ENCODE measurements around the gene PDGFC. TPM values are rescaled to one million over a fixed set of nuclear protein-coding genes. Genes with fewer than 3 reads are reported as not detected.

Gene PDGFC
- total RNA-seq, 1 donor from 2014 or later, result 82.5 TPM

DNA sequence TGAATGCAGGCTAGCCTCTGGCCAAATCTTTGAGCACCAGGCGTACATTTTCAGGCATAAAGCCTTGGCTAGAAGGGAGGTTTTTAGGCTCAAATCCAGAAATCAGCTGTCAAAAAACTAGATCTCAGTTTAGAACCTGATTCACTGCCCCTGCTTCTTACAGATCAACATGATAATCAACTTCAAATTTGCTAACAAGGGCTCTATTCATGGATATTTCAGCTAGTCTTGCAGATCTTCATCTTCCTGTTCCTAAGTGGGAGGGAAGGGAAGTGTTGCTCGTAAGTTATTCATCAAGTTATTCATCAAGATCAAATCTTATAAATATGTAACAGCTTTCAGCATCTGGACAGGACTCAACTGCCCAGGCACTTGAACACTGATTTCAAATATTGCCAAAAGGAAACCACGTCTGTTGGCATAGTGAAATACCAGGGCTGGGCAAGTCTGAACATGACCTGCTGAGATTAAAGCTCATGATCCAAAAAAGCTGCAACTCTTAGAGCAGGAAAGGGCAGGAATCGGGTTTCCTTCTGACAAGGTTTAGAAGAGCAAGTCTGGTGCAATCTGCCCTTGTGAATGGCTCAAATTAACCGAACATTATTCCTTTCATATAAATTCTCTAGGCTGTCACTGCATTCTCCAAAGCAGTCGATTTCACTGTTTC is 200.3 kb downstream of the PDGFC start:
- Histone ChIP-seq H3K36me3 (ENCODE audit: control insufficient read depth, insufficient read depth, low read length) (no peaks in the 10 kb centered on the region), H3K4me3 (ENCODE audit: low read depth, low read length) (no peak overlapping the region), H3K27me3 (ENCODE audit: control insufficient read depth, insufficient read depth, low read length) (no peaks in the 10 kb centered on the region)
- TF ChIP-seq, protein P1, sequence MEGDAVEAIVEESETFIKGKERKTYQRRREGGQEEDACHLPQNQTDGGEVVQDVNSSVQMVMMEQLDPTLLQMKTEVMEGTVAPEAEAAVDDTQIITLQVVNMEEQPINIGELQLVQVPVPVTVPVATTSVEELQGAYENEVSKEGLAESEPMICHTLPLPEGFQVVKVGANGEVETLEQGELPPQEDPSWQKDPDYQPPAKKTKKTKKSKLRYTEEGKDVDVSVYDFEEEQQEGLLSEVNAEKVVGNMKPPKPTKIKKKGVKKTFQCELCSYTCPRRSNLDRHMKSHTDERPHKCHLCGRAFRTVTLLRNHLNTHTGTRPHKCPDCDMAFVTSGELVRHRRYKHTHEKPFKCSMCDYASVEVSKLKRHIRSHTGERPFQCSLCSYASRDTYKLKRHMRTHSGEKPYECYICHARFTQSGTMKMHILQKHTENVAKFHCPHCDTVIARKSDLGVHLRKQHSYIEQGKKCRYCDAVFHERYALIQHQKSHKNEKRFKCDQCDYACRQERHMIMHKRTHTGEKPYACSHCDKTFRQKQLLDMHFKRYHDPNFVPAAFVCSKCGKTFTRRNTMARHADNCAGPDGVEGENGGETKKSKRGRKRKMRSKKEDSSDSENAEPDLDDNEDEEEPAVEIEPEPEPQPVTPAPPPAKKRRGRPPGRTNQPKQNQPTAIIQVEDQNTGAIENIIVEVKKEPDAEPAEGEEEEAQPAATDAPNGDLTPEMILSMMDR (IDR thresholded peaks at IDR 0.05; ENCODE audit: insufficient read depth, low read length, poor library complexity, severe bottlenecking), result no peak
- peak; percentile 55 for DNase-seq (ENCODE audit: low read depth)

DNA sequence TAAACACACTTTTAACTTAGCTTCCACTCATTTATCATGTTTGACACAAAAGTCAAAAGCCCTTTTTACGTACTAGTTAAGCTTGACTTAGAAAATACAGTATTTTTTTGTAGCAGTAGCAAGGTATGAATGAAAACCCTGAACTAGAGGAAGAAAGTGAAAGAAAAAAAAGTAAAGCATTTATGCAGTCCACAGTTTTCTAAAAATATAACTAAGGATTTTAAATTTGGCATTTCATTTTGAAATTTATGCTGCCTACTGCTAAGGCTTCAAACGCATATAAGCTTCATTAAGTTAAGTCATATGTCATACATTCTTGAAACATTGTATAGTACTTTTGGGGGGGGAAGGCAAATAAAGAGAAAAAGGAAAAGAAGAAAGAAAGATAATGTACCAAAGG is 201.5 kb downstream of the PDGFC start:
- Histone ChIP-seq H3K36me3 (ENCODE audit: control insufficient read depth, insufficient read depth, low read length) (no peaks in the 10 kb centered on the region), H3K27me3 (ENCODE audit: control insufficient read depth, insufficient read depth, low read length) (no peaks in the 10 kb centered on the region), H3K4me3 (ENCODE audit: low read depth, low read length) (no peak overlapping the region)
- TF ChIP-seq, protein P1 (IDR thresholded peaks at IDR 0.05; ENCODE audit: insufficient read depth, low read length, poor library complexity, severe bottlenecking), result no peak
- no peak for DNase-seq (ENCODE audit: low read depth)

DNA sequence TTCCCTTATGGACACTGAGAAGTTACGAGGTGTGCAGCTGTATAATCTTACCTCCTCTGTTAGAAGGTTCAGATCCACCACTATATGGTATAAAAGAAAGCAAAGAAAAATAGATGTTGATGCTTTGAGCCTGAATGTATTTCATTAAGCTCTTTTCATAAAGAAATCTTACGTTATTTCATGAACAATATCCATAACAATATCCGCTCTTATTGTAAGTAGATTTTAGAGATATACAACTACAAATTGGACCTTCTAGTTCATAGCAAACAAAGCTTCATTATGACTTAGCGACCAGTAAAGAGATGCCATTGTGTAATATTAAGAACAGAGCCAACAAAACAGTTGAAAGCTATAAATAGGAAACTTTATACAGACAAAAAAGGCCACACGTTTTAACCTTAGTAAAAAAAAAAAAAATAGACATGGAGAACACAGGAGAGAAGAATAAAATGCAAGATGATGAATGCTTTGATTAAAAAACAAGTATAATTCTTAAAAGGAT is 203.6 kb downstream of the PDGFC start:
- no peaks in the 10 kb centered on the region for H3K27me3 ChIP-seq (ENCODE audit: control insufficient read depth, insufficient read depth, low read length)
- no peak for DNase-seq (ENCODE audit: low read depth)
- peaks cover under 1% of the 10 kb centered on the region for H3K36me3 ChIP-seq (ENCODE audit: control insufficient read depth, insufficient read depth, low read length)
- TF ChIP-seq, protein P1 (IDR thresholded peaks at IDR 0.05; ENCODE audit: insufficient read depth, low read length, poor library complexity, severe bottlenecking), result no peak
- no peak overlapping the region for H3K4me3 ChIP-seq (ENCODE audit: low read depth, low read length)

DNA sequence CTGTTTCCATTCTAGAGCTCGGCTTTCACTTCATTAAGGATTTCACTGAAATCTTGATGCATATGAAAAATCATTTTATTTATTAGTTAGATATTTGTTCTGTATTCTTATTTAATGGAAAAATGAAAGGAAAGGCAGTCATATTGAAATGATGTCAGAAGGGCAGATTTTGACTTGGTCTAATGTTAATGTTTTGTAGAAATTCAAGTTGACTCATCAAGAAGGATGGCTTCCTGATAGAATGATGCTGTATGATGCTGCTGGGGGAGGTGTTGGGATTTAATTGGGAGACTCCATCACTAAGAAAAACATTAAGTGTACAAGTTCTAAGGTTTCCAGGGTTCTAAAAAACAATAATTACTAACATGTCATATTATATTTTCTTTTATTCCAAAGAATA is 204.8 kb downstream of the PDGFC start:
- no peaks in the 10 kb centered on the region for H3K27me3 ChIP-seq (ENCODE audit: control insufficient read depth, insufficient read depth, low read length)
- TF ChIP-seq, protein P1 (IDR thresholded peaks at IDR 0.05; ENCODE audit: insufficient read depth, low read length, poor library complexity, severe bottlenecking), result no peak
- no peak overlapping the region for H3K4me3 ChIP-seq (ENCODE audit: low read depth, low read length)
- no peak for DNase-seq (ENCODE audit: low read depth)
- peaks cover 2% of the 10 kb centered on the region for H3K36me3 ChIP-seq (ENCODE audit: control insufficient read depth, insufficient read depth, low read length)

DNA sequence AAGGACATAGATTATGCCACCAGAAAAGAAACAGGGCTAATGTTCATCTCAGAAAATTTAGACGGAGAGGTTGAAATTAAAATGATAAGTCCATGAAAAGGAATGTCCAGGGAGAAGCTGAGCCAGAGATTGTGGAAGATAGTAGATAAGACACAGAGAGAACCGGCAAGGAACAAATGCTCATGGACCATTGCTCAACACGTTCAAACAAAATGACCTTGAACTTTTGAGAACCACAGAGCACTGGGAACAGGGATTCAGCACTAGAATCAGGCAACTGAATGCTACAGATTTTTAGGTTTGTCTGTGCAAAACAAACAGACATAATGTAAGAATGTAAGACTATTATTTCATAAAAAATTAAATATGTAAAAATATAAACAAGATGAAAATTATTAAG is 206.3 kb downstream of the PDGFC start:
- no peak for DNase-seq (ENCODE audit: low read depth)
- Histone ChIP-seq H3K36me3 (ENCODE audit: control insufficient read depth, insufficient read depth, low read length) (peaks cover 2% of the 10 kb centered on the region), H3K4me3 (ENCODE audit: low read depth, low read length) (no peak overlapping the region), H3K27me3 (ENCODE audit: control insufficient read depth, insufficient read depth, low read length) (no peaks in the 10 kb centered on the region)
- TF ChIP-seq, protein P1 (IDR thresholded peaks at IDR 0.05; ENCODE audit: insufficient read depth, low read length, poor library complexity, severe bottlenecking), result no peak

DNA sequence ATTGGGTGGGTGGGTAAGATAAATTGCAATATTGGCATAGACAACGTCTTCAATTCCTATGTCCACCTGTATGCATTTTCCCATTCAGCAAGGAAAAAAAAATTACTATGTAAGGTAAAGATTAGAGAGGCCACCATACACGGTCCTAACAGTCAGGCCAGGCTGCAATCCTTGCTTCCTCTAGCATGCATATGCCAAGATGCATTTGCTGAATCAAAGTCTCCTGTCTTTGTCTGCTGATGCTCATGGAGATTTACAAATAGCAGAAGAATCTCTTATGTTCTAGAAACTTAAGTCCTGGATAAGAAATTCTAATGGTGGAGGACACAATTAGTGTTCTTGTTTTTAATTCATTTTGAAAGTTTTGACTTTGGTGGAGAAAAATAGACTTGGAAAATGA is 206.8 kb downstream of the PDGFC start:
- H3K4me3 ChIP-seq (ENCODE audit: low read depth, low read length), result no peak overlapping the region
- H3K27me3 ChIP-seq (ENCODE audit: control insufficient read depth, insufficient read depth, low read length), result no peaks in the 10 kb centered on the region
- no peak for DNase-seq (ENCODE audit: low read depth)
- peaks cover 2% of the 10 kb centered on the region for H3K36me3 ChIP-seq (ENCODE audit: control insufficient read depth, insufficient read depth, low read length)
- TF ChIP-seq, protein P1 (IDR thresholded peaks at IDR 0.05; ENCODE audit: insufficient read depth, low read length, poor library complexity, severe bottlenecking), result no peak
